LNCaP clone FGC (cell line): ENCODE data around the gene DUSP28.

Experiments used
- DNase-seq: peaks from one replicate; pipeline ENCODE4 v3.0.0-alpha.2; 2011; ENCODE audit warnings: low read depth
- H3K4me3 ChIP-seq: 2 replicates; pipeline ENCODE4 v1.5.1; 2011; ENCODE audit warnings: mild to moderate bottlenecking, low read depth, low read length, control low read depth
- CTCF ChIP-seq: IDR thresholded peaks from 2 replicates; pipeline ENCODE4 v1.5.1; 2012; ENCODE audit warnings: mild to moderate bottlenecking; ENCODE audit not compliant: control insufficient read depth, insufficient read depth; ENCODE audit errors: extremely low read depth

Gene DUSP28

DNA sequence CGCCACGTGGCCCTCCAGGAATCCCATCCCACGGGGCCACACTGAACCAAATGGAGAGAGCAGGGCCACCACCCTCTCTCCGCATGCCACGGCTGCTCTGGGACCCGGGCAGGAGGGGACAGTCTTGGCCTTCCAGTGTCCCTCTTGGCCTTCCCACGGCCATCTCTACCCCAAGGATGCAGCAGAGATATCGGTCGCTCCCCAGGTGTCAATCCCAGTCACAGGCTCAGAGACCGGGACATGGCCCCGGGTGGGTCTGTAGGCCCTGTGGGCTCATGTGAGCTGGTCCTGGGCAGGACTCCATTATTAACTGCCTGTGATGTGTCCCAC, 41.6 kb downstream of the DUSP28 start:
- H3K4me3 ChIP-seq: no peak overlapping the region
- TF ChIP-seq CTCF: no peak
- no peak for DNase-seq

GRCh38 chr2:240602266-240603050, 42.3 kb downstream of the DUSP28 start:
- no peak overlapping the region for H3K4me3 ChIP-seq
- DNase-seq: no peak
- TF ChIP-seq CTCF: no peak

- no peak for TF ChIP-seq CTCF
- H3K4me3 ChIP-seq: no peak overlapping the region
- DNase-seq: no peak
Measured at GRCh38 chr2:240603081-240603835, 43.1 kb downstream of the DUSP28 start.

GRCh38 chr2:240603846-240604245, 43.7 kb downstream of the DUSP28 start:
- DNase-seq: no peak
- no peak for TF ChIP-seq CTCF
- no peak overlapping the region for H3K4me3 ChIP-seq

DNA sequence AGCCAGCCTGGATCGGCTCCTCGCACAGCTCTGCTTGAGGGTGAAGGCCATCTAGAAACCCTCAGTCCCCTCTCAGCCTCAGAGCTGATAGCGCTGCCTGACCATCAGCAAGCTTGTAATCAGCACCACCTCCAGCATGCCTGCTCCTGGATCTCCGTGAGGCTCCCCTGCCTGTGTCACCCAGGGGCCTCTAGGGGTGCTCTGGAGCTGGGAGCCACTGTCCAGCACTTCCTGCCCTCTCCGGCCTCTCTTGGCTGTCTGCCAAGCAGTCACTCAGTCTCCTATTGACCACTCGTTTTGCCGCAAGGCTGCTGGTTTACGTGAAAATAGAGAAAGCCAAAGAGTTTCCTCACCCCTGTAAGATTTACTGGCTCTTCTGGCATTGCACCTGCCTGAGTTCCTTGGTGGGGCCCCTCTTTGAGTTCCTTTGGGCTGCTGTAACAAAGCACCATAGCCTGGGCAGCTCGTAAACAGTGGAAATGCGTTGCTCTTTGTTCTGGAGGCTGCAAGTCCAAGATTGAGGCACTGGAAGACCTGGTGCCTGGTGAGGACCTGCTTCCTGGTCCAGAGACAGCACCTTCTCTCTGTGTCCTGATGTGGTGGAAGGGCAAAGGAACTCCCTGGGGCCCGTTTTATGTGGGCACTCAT, 44.3 kb downstream of the DUSP28 start:
- peak; percentile 60 for TF ChIP-seq CTCF
- H3K4me3 ChIP-seq: no peak overlapping the region
- DNase-seq: peak; percentile 21

DNA sequence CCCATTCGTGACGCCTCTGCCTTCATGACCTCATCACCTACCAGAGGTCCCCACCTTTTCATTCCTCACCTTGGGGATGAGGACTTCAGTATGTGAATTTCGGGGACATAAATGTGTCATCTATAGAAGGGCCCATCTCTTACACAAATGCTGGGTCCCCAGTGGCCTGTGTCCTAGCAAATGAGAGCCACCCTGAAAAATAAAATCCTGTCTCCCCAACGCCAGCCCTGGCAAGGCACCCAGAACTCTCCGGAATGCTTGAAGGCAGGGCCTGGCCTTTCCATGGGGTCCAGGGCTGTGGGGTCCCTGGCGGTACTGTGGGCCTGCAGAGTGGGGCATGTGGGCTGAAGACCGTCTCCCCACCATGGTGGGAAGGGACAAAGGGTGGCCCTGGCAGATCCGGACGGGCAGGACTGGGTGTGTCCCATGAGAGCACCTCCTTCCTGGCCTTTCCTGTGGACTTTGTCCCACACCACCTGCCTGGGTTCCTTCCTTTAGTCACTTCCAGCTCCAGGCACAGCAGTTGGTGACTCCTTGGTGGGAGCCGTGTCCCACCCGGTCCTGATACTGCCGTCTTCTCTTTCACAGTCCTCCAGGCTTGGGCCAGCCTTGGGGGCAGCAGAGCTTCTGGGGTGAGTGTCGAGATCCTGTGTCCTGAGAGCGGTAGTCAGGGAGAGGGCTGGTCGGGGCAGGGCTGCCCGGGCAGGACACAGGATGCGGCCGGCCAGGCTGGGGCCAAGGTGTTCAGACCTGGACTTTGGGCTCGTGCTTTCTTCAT, 45.0 kb downstream of the DUSP28 start:
- no peak for DNase-seq
- TF ChIP-seq CTCF: no peak
- H3K4me3 ChIP-seq: no peak overlapping the region
